HG02840 (cell line): ENCODE results near the gene ERVH48-1.
"Not testable (repeated sequence)": the region's sequence is repeated elsewhere in the genome, so short reads cannot be mapped to it uniquely, and the experiment has no call there.

Experiments
- ATAC-seq: cut with Tn5 transposase; IDR thresholded peaks from one replicate; pipeline ENCODE4 v1.9.1; 2021; ENCODE audit warnings: mild to moderate bottlenecking, moderate library complexity, moderate number of reproducible peaks; ENCODE audit not compliant: unreplicated experiment, low FRiP score

ERVH48-1 gene

DNA sequence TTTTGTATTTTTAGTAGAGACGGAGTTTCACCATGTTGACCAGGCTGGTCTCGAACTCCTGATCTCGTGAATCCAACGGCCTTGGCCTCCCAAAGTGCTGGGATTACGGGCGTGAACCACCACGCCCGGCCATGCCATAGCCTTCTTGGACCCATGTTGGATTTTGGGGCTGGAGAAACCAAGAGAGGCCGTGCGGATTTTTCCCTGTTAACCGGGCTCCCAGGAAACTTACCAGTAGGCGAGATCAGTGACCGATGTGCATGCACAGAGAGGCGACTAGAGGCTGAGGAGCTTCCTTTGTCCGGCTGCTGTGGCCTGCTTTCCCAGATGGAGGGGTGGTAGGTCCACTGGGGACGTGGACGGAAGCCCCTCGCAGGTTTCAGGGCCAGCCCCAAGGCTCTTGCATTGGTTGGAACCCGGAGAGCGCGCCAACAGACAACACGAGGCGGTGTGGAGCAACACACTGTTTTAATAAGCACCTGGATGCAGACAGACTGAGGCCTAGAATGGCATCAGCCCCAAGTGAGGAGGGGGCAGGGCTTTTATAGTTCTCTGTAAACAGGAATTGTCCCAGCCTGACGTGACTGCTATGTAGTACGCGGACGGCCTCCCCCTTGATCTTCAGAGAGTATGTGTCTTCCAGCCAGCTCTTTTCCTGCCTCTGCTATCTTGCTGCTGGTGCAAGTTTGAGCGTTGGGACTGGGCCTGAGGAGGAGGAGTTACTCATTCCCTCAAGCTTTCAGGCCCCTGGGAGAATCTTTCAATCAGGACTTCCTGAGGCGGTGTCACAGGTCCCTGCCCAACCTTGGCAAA is at the start of gene ERVH48-1:
TSS of gene ERVH48-1 (minus strand) at position 517 of the 813 bp plus-strand sequence. CDS start 6,624 bp downstream, outside the sequence.
- no peak for ATAC-seq

DNA sequence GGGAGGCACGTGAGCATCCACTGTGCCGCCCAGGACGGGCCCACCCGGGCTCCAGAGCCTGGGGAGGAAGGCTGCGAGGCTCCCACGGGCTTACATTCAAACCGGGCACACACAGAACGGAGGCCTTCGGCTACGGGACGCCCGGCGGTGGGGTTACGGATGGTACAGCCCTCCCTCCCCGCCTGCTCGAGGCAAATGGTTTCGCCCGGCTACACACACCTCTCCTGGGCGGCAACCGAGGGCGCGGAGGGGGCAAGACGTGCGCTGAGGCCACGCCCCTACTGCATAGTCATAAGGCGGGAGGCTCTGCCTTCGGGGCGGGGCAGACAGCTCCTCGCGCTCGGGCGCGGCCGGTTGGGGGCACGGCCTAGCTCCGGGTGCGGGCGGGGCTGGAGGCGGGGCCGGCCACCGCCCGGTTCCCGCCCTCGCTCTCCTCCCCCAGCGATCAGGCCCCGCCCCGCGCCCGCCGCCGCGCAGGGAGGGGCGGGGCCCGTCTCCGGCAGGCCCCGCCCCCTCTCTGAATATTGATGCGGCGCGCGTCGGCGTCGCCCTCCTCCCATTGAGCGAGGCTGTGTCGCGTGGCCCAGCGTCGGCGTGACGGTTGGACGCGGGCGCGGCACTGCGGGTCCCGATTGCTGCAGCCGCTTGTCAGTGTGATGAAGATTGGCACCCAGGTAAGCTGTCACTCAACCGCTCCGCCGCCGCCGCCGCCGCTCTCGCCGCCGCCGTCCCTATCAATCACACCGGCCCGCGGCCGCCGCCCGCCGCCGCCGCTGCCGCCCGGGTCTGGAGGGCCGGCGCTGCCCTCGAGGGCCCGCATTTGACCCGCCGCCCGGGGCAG is 48.8 kb upstream of the ERVH48-1 start, which contains the start of gene PKNOX1:
TSS of gene PKNOX1 (plus strand) at position 572 of the 841 bp plus-strand sequence. CDS start 29,820 bp downstream, outside the sequence.
- peak; percentile 86 for ATAC-seq

DNA sequence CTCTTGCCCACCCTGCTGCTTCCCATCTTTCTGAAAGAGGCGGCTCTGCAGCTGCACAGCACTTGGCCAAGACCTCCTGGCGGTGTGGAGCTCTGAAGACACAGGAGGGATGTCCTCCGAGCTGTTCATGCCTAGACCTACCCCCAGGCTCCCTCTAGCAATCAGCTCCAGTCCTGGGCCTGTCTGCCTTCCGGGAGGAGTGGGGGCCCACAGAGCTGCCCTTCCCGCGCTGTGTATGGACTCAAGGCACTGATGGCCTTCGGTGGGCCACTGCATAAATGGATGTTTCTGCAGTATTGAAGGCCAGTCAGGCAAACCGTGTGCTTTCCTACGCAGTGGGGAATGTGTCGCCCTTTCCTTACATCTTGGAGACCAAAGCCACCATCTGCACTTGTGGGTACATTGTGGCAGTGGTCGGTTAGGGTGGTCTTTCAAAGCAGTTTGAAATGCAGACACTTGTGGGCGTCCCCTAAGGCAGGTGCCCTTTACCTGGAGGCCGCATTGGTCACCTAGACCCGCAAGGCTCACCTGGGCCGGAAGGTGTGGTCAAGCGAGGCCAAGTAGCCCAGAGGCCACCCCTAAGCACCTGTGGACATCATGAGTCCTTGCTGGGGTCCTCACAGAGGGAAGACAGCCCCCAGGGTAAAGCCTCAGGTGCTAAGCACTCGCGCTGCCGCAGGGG is 48.0 kb upstream of the ERVH48-1 start:
- ATAC-seq: no peak

DNA sequence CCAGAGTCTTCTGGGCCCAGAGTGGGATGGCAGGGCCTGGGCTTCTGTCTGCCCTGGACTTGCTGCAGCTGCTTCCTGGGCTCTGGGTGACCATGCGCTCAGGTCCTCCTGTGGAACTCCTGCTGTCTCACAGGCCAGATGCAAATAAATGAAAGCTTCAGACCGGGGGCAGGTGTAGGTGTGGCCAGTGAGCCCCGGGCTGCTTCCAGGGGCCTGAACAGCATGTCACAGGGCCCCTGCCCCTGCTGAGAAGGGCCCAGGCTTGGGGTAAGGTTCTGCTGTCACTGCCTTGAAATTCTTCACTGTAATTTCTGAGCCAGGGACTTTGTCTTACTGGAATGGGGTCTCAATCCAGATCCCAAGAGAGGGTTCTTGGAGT is 46.5 kb upstream of the ERVH48-1 start:
- ATAC-seq: no peak

DNA sequence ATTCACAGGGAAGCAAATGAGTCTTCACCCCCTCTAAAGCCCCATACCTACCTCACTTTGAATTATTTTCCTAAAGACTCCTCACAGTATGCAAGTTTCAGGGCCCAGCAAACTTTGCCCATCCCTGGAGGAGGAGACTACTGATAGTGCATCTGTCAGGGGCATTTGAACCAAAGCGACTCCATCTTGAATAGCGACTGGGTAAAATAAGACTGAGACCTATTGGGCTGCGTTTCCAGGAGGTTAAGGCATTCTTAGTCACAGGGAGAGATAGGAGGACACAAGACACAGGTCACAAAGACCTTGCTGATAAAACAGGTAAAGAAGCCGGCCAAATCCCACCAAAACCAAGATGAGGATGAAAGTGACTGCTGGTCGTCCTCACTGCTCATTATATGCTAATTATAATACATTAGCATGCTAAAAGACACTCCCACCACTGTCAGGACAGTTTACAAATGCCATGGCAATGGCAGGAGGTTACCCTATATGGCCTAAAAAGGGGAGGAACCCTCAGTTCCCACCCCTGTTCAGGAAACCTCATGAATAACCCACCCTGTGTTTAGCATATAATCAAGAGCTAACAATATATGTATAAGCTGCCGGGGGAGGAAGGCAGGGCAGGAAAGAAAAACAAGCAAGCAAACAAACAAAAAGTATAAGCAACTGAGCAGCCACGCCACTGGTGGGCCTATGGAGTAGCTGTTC is 45.7 kb upstream of the ERVH48-1 start:
- ATAC-seq: no peak

DNA sequence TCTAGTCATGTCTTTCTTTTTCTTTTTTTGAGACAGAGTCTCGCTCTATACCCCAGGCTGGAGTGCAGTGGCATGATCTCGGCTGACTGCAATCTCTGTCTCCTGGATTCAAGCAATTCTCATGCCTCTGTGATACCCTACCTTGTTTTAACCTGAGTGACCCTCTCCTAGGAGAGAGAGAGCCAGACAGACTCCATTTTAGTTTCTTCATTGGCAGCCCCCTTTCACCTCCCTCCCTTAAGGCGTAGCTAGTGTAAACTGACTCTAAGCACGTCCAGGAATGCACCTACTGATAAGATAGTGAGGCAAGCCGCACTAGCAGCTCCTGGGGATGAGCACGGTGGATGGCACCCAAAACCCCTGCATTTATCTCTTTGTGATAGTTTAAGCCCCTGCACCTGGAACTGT is 43.8 kb upstream of the ERVH48-1 start:
- no peak for ATAC-seq

DNA sequence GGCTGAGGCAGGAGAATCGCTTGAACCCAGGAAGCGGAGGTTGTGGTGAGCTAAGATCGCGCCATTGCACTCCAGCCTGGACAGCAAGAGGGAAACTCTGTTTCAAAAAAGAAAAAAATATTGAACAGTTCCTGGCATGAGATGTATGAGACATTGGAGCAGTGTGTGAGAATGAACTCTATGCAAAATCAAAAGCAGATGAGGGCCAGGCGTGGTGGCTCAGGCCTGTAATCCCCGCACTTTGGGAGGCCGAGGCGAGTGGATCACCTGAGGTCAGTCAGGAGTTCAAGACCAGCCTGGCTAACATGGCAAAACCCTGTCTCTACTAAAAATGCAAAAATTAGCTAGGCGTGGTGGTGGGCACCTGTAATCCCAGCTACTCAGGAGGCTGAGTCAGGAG is 42.2 kb upstream of the ERVH48-1 start:
- ATAC-seq: not testable (repeated sequence)

DNA sequence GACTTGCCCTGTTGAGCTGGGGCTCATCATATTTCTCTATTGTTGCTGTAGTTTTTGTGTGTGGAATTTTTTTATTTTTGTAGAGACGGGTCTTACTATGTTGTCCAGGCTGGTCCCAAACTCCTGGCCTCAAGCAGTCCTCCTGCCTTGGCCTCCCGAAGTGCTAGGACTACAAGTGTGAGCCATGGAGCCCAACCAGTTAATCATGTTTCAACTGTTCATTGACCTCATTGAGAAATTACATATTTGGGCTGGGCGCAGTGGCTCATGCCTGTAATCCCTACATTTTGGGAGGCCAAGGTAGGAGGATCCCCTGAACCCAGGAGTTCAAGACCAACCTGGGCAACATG is 39.8 kb upstream of the ERVH48-1 start:
- no peak for ATAC-seq

DNA sequence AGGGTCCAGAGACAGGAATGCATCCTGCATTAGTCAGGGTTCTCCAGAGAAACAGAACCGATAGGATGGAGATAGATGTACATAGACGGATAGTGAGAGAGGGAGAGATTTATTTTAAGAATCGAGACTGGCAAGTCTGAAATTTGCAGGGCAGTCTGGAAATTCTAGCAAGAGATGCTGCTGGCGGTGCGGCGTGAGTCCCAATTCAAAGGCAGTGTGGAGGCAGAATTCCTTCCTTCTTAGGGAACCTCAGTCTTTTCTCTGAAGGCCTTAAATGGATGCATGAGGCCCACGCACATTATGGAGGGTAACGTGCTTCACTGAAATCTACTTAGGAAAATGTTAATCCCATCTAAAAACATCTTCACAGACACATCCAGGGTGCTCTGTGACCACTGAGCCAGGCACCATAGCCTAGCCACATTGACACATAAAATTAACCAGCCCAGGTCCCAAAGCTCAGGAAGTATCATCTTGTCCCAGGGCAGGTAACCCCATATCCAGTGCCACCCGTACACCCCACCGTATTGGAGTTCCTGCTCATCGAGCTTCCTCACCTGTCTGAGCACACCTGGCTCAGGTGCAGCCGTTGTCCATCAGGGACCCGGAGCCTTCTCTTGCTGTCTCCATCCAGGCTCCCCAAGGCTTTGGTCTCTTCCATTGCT is 39.2 kb upstream of the ERVH48-1 start:
- no peak for ATAC-seq

DNA sequence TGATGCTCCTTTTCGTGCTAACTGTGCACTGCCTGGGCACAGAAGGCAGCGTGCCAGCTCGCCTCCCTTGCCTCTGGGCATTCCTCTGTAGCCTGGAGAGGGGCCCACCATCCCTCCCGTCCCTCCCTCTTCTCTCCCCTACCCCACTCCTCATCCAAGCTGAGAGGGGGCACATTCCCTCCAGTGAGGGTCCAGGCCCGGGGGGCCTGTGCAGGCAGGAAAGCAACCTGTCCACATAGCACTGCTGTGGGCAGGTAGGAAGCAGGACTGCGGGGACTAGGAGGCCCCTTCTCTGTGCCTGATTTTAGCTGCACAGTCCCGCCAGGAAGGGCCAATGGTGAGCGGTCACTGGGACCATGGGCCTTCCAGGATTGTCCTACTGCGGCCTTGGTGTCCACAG is 38.7 kb upstream of the ERVH48-1 start:
- no peak for ATAC-seq

DNA sequence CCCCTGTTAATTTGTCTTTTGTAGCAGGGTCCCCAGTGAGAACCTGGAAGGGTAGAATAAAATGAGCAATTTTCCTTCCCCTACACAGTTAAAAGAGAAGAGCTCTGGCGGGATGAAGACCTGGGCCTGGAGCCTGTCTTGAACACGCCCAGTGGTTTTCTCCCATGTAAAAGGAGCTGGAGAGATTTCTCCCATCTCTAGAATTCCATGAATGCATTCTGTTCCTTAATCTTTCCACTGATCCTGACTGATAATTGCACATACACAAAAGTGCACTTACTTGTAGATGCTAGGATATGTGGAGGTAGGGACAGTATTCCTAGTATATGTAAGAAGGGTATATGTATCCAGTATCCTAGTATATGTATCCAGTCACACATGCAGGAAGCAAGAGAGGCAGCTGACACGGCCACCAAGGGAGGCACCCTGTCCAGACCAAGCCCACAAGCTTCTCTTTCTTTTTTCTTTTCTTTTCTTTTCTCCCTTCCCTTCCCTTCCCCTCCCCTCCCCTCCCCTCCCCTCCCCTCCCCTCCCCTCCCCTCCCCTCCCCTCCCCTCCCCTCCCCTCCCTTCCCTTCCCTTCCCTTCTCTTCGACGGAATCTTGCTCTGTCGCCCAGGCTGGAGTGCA is 37.1 kb upstream of the ERVH48-1 start:
- no peak for ATAC-seq

DNA sequence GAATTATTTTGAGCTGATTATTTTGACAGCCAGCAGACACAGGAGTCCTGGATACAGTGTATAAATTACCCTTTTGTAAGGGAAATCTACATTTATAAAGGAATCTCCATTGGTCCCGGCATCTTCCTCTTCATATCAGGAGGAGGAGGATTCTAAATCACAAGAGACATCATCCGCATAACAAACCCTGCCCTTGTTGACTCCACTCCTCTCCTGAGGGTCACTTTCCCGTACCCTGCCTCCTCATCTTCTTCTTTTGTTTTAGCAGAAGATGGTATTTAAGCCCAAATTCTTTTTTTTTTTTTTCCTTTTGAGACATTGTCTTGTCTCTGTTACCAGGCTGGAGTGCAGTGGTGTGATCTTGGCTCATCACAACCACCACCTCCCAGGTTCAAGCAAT is 34.3 kb upstream of the ERVH48-1 start:
- ATAC-seq: no peak

DNA sequence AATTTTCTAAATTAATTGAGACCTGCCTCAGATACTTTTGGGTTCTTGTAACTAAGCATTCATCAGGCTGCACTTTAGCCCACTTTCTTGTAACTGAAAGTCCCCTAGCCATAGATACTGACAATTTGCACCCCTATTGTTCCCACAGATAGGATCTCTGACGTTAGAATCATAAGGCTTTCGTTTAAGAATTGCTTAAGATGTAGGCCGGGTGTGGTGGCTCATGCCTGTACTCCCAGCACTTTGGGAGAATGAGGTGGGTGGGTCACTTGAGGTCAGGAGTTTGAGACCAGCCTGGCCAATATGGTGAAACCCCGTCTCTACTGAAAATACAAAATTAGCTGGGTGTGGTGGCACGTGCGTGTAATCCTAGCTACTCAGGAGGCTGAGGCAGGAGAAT is 32.7 kb upstream of the ERVH48-1 start:
- ATAC-seq: not testable (repeated sequence)

DNA sequence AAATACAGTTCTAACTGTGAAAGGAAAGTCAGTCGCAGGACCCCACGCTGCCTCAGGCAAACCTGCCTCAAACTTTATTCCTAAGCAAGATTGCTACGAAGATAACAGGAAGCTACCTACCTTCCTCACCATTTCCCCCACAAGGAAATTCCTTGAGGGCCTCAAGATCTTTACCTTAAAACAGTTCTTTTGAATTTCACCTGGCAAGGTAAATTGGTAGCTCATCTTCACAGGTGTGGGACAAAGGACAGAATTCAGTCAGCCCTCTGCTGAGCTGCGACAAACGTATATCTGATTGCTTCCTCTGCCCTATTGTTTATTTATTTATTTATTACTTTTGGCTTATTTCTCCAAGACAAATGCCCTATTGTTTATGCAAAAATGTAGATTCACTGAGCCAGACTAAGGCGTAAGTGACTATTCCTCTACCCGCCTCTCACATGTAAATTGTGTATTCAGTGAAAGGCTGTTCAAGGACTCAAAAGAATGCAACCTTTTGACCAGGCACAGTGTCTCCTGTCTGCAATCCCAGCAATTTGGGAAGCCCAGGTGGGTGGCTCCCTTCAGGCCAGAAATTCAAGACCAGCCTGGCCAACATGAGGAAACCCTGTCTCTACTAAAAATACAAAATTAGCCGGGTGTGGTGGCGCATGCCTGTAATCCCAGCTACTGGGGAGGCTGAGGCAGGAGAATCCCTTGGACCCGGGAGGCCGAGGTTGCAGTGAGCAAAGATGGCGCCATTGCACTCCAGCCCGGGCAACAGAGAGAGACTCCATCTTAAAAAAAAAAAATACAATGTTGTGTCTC is 31.6 kb upstream of the ERVH48-1 start:
- no peak for ATAC-seq

DNA sequence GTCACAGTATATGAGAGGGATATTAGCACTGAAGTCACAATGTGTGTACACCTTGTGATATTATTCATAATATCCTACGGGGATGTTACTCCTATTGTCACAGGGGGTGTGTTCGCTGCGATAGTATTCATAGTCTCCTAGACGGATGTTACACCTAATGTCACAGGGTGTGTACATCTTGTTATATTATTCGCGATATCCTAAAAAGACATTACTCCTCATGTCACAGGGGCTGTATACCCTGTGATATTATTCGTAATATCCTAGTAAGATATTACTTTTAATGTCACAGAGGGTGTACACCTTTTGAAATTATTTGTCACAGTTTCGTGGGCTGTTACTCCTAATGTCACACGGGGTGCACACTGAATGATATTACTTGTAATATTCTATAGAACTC is 25.8 kb upstream of the ERVH48-1 start:
- not testable (repeated sequence) for ATAC-seq

DNA sequence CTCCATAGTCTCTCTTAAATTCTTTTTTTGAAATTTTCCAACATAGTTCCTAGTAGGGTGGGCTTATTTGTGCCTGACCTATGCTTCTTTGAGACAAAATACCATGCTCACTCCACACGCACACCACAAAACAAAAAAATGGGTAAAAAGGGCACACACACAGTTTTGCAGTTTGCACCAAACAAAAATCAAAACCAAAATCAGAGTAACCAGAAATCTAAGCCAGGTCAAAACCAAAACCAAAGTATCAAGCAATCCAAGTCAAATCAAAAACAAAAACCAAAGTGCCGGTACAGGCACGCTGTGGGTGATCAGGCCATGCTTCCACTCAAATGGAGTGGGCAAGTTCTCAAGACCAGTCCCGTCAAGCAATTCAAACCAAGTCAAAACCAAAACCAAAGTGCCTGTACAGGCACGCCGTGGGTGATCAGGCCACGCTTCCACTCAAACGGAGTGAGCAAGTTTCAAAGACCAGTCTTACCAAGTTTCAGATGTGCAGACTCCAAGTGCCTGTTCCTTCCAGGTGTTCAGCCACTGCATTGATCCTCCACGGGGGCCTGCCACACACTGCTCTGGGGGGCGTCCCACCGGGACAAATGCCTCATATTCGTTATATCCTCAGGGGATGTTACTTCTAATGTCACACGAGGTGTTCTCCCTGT is 23.8 kb upstream of the ERVH48-1 start:
- ATAC-seq: not testable (repeated sequence)

DNA sequence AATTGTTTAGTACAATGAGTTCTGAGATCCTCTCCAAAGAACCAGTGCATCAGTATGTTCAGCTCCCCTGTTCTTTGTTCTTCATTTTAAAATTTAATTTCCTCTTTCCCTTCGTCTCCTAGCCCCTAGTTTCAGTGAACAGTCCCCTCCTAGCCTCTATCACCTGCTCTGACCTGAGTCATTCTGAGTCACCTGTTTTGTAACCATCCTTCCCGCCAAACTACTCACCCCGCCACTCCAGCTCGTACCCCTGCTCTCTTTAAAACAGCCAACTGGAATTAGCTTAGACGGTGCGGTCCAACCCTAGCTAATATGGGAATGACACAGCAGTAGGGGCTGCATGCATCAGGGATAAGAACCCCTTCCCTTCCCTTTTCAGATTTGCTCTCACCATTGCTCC is 16.8 kb upstream of the ERVH48-1 start:
- no peak for ATAC-seq

DNA sequence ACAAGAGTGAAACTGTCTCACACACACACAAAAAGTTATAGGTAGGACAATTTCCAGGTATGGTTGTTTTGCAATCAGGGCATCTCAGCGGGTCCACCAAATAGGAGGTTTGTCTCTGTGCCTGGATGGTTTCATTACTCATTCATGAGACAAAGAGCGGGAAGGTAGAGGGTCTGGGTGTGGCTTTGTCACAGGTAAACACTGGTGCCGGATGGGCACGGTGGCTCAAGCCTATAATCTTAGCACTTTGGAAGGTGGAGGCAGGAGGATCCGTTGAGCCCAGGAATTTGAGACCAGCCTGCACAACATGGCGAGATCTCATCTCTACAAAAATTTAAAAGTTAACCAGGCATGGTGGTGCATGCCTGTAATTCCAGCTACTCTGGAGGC is 16.3 kb upstream of the ERVH48-1 start:
- no peak for ATAC-seq
